Astrocyte of the spinal cord (primary cell): ENCODE results near the gene ZNF613.
"Not testable (repeated sequence)": the region's sequence is repeated elsewhere in the genome, so short reads cannot be mapped to it uniquely, and the experiment has no call there.

ENCODE experiments used
- DNase-seq: peaks from one replicate; pipeline ENCODE4 v3.0.0; 2011; ENCODE audit warnings: low read depth, low spot score
- H3K4me3 ChIP-seq: 2 replicates; pipeline ENCODE4 v1.5.1; 2011; ENCODE audit warnings: low read depth, mild to moderate bottlenecking, low read length, moderate library complexity
- CTCF ChIP-seq: IDR thresholded peaks from 2 replicates; pipeline ENCODE4 v1.5.1; 2012; ENCODE audit warnings: low read depth, mild to moderate bottlenecking, low read length, inconsistent platforms
- in situ Hi-C: cut with HindIII; loops from 2 replicates; pipeline ENCODE4 v1.10.0; 2017; ENCODE audit warnings: low sequenced_read_pairs

The ZNF613 gene

GRCh38 chr19:51970718-51971117, 43.4 kb downstream of the ZNF613 start:
- DNase-seq: no peak
- no peak for TF ChIP-seq CTCF
- in situ Hi-C loops: no loop called here
- H3K4me3 ChIP-seq: no peak overlapping the region

- in situ Hi-C loops: no loop called here
- no peak for TF ChIP-seq CTCF
- peak; percentile 33 for DNase-seq
- no peak overlapping the region for H3K4me3 ChIP-seq
Measured at GRCh38 chr19:51971624-51972023, 44.4 kb downstream of the ZNF613 start.

- H3K4me3 ChIP-seq, in situ Hi-C loops, DNase-seq: not testable (repeated sequence)
Measured at GRCh38 chr19:51975787-51976186, 48.5 kb downstream of the ZNF613 start.

GRCh38 chr19:51976852-51977251, 49.6 kb downstream of the ZNF613 start:
- DNase-seq: no peak
- no peak for TF ChIP-seq CTCF
- no peak overlapping the region for H3K4me3 ChIP-seq
- in situ Hi-C loops: no loop called here

- DNase-seq: no peak
- no peak for TF ChIP-seq CTCF
- H3K4me3 ChIP-seq: no peak overlapping the region
- in situ Hi-C loops: no loop called here
Measured at GRCh38 chr19:51977346-51977745, 50.1 kb downstream of the ZNF613 start.

GRCh38 chr19:51978882-51979281, 51.6 kb downstream of the ZNF613 start:
- DNase-seq: no peak
- H3K4me3 ChIP-seq: no peak overlapping the region
- in situ Hi-C loops: no loop called here
- no peak for TF ChIP-seq CTCF

GRCh38 chr19:51980116-51980736, 53.0 kb downstream of the ZNF613 start:
- TF ChIP-seq CTCF: no peak
- no peak overlapping the region for H3K4me3 ChIP-seq
- DNase-seq: no peak
- in situ Hi-C loops: no loop called here

- DNase-seq, in situ Hi-C loops, H3K4me3 ChIP-seq: not testable (repeated sequence)
Measured at GRCh38 chr19:51980926-51981325, 53.7 kb downstream of the ZNF613 start.
